Muscle of back (tissue), 11 donors: ENCODE data around the gene NACC1. TPM values are rescaled to one million over a fixed set of nuclear protein-coding genes. Genes with fewer than 3 reads are reported as not detected.

Experiments used
- DNase-seq, 3 donors: peaks; one replicate each; pipeline versions ENCODE4 v3.0.0 to v3.0.0-alpha.2; 2013
- polyA plus RNA-seq, 10 donors: library from polyadenylated mRNA; unstranded; fragments of 120-200 nt; gene quantifications; one replicate each; pipeline ENCODE4 v1.2.1, GENCODE V29; 2013; ENCODE audit not compliant: insufficient read length in 10 of 10

Gene NACC1
- polyA plus RNA-seq, 10 donors, result 13.4 to 23.2 (median 17.3) TPM

DNA sequence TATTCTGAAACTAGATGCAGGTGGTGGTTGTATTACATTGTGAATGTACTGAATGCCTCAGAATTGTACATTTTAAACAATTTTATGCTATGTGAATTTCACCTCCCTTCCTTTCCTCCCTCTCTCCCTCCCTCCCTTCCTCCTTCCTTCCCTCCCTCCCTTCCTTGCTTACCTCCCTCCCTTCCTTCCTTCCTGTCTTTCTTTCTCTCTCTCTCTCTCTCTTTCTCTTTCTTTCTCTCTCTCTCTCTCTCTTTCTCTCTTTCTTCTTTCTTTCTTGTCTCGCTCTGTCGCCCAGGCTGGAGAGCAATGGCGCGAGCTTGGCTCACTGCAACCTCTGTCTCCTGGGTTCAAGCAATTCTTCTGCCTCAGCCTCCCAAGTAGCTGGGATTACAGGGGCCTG is 69.4 kb downstream of the NACC1 start:
- DNase-seq, result no peak

- DNase-seq, result no peak
Measured at GRCh38 chr19:13189600-13189999, 71.5 kb downstream of the NACC1 start.

Other genes starting within 250 kb of the NACC1 start
- 10 to 100 TPM in 4 of 10 donors, 1 to 10 TPM in 6; 6.1 to 13.9 (median 9.4) TPM for gene DNASE2, start 236.8 kb upstream of the NACC1 start, polyA plus RNA-seq
- 1 to 10 TPM in 3 of 10 donors, under 1 TPM in 7; 0.19 to 1.6 (median 0.68) TPM for gene KLF1, start 231.1 kb upstream of the NACC1 start, polyA plus RNA-seq
- gene GCDH, start 227.1 kb upstream of the NACC1 start, polyA plus RNA-seq, result 10 to 100 TPM; 19.1 to 33.2 (median 27.2) TPM
- 1 to 10 TPM; 1.7 to 5.8 (median 2.6) TPM for gene SYCE2, start 199.0 kb upstream of the NACC1 start, polyA plus RNA-seq
- gene FARSA, start 184.6 kb upstream of the NACC1 start, polyA plus RNA-seq, result 10 to 100 TPM; 32.6 to 45.3 (median 36.1) TPM
- 100 to 1,000 TPM; 322 to 587 (median 412) TPM for gene CALR, start 179.7 kb upstream of the NACC1 start, polyA plus RNA-seq
- 100 to 1,000 TPM; 104 to 133 (median 113) TPM for gene RAD23A, start 172.4 kb upstream of the NACC1 start, polyA plus RNA-seq
- 10 to 100 TPM; 31.4 to 56.6 (median 38.7) TPM for gene GADD45GIP1, start 161.0 kb upstream of the NACC1 start, polyA plus RNA-seq
- gene DAND5, start 148.7 kb upstream of the NACC1 start, polyA plus RNA-seq, result under 1 TPM in 8 of 10 donors, not detected in 2; 0.08 to 0.38 (median 0.14) TPM
- 100 to 1,000 TPM in 9 of 10 donors, 10 to 100 TPM in 1; 89.1 to 136 (median 111) TPM for gene NFIX, start 122.8 kb upstream of the NACC1 start, polyA plus RNA-seq
- gene LYL1, start 15.4 kb upstream of the NACC1 start, polyA plus RNA-seq, result 1 to 10 TPM; 2.4 to 7.4 (median 4.1) TPM
- 10 to 100 TPM; 16.6 to 38.8 (median 23.8) TPM for gene TRMT1, start 1.5 kb upstream of the NACC1 start, polyA plus RNA-seq
- 10 to 100 TPM; 26.7 to 53.3 (median 33.2) TPM for gene STX10, start 32.1 kb downstream of the NACC1 start, polyA plus RNA-seq
- gene IER2, start 32.1 kb downstream of the NACC1 start, polyA plus RNA-seq, result 100 to 1,000 TPM in 1 of 10 donors, 10 to 100 TPM in 9; 28.1 to 171 (median 67.2) TPM